MM.1S (cell line): ENCODE results near the gene POC1A.

Source experiments
- EZH2 ChIP-seq: fragments of 300-600 bp; sonication (generic); optimal IDR thresholded peaks from 2 replicates; pipeline ENCODE3; 2017; ENCODE audit warnings: low read depth, mild to moderate bottlenecking, antibody characterized with exemption, low read length, mixed read lengths
- EZH2phosphoT487 ChIP-seq: fragments of 300-600 bp; sonication (generic); IDR thresholded peaks from 2 replicates; pipeline ENCODE4 v1.6.1; 2018; ENCODE audit warnings: antibody characterized with exemption, low read length
- TF ChIP-seq, protein P1 (sequence below): fragments of 300-600 bp; sonication (generic); IDR thresholded peaks from 2 replicates; pipeline ENCODE4 v1.5.1; 2016; ENCODE audit warnings: antibody characterized with exemption, low read length, mixed read lengths

DNA sequence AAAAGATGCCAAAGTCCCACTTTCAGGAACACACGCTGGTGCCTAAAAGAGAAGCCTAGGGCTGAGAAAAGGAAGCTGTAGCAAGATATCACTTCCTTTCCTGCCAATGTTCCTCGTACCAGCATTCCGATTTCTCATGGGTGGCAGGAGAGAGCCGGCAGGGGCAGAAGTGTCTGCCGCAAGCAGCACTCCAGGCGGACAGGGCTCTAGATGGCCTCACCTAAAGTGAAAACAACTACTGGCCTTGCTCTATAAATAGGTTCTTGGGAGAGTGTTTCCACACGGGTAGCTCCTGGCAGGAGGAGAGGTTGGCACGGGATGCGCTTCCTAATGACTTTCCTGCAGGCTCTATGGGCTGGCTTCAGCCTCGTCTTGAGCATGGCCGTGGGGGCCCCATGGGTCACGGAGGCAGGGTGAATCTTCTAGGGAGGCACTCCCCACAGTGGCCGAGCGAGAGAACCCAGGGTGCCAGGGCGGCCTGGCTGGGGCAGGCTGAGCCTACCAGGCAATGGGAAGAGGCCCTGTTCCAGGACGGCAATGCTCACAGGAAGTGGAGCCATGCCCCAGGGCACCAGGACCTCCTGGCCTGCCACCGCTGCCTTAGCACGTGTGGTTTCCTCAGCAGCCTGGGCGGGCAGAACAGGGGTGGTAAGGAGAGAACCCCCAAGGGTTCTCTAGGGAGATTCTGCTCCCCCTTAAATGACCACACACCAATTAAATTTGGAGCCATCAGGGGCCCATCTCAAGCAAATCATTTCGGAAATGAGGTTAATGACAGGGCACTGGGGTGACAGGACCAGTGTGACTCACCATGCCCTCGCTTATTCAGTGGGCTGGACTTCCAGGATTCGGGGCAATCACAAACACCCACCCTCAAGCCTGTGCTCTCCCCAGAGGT lies 83.2 kb downstream of the POC1A start:
- TF ChIP-seq EZH2 (no peak), EZH2phosphoT487 (no peak)
- TF ChIP-seq, protein P1, sequence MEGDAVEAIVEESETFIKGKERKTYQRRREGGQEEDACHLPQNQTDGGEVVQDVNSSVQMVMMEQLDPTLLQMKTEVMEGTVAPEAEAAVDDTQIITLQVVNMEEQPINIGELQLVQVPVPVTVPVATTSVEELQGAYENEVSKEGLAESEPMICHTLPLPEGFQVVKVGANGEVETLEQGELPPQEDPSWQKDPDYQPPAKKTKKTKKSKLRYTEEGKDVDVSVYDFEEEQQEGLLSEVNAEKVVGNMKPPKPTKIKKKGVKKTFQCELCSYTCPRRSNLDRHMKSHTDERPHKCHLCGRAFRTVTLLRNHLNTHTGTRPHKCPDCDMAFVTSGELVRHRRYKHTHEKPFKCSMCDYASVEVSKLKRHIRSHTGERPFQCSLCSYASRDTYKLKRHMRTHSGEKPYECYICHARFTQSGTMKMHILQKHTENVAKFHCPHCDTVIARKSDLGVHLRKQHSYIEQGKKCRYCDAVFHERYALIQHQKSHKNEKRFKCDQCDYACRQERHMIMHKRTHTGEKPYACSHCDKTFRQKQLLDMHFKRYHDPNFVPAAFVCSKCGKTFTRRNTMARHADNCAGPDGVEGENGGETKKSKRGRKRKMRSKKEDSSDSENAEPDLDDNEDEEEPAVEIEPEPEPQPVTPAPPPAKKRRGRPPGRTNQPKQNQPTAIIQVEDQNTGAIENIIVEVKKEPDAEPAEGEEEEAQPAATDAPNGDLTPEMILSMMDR = no peak
